Caco-2 (cell line): ENCODE measurements around the gene REEP3. TPM values are rescaled to one million over a fixed set of nuclear protein-coding genes. Genes with fewer than 3 reads are reported as not detected.
A peak's percentile ranks its signal among the peaks of the same experiment; 100 is the strongest.

Source experiments
- BruUV-seq: library from RNA; stranded (reverse); fragments of 400-500 nt; replicated peaks from 2 replicates; lab custom pipeline; 2021; lab: Mats Ljungman, UMichigan
- CTCF ChIA-PET: fragments of 300-600 bp; sonication (Branson Sonifier 250); formaldehyde crosslinking; loops from one replicate; lab custom pipeline; 2022; ENCODE audit warnings: antibody characterized with exemption; lab: Charles Lee
- POLR2A ChIA-PET: fragments of 300-600 bp; sonication (Branson Sonifier 250); formaldehyde crosslinking; loops from one replicate; lab custom pipeline; 2022; ENCODE audit warnings: antibody characterized with exemption; lab: Charles Lee
- DNase-seq, 2 experiments: peaks; one replicate each; pipeline versions ENCODE4 v3.0.0 to v3.0.0-alpha.2; 2020 to 2022
- H3K27me3 ChIP-seq: replicated peaks from 2 replicates; pipeline ENCODE4 v1.6.0; 2011; ENCODE audit warnings: low read length; ENCODE audit not compliant: control insufficient read depth, insufficient read depth
- H3K36me3 ChIP-seq: 2 replicates; pipeline ENCODE4 v1.5.1; 2011; ENCODE audit warnings: low read length; ENCODE audit not compliant: control insufficient read depth, insufficient read depth
- H3K4me1 ChIP-seq: fragments of 250-450 bp; sonication (Bioruptor Pico); 2 replicates; pipeline ENCODE4 v1.5.1; 2020; ENCODE audit warnings: mild to moderate bottlenecking
- H3K4me3 ChIP-seq: 2 replicates; pipeline ENCODE4 v1.5.1; 2011; ENCODE audit warnings: low read depth, mild to moderate bottlenecking, control low read depth, low read length
- H3K9me3 ChIP-seq: fragments of 250-450 bp; sonication (Bioruptor Pico); 2 replicates; pipeline ENCODE4 v1.5.1; 2020; ENCODE audit warnings: mild to moderate bottlenecking, moderate library complexity
- H3K27ac Mint-ChIP-seq: one replicate; pipeline ENCODE4 v1.8.0; 2022; ENCODE audit warnings: mixed read lengths; ENCODE audit not compliant: unreplicated experiment
- H3K27me3 Mint-ChIP-seq: one replicate; pipeline ENCODE4 v1.8.0; 2022; ENCODE audit warnings: mixed read lengths; ENCODE audit not compliant: insufficient read depth, unreplicated experiment
- H3K36me3 Mint-ChIP-seq: one replicate; pipeline ENCODE4 v1.8.0; 2022; ENCODE audit warnings: mild to moderate bottlenecking, mixed read lengths; ENCODE audit not compliant: insufficient read depth, unreplicated experiment
- H3K4me1 Mint-ChIP-seq: one replicate; pipeline ENCODE4 v1.8.0; 2022; ENCODE audit warnings: low read depth, mixed read lengths; ENCODE audit not compliant: unreplicated experiment
- H3K4me3 Mint-ChIP-seq: one replicate; pipeline ENCODE4 v1.8.0; 2022; ENCODE audit warnings: mild to moderate bottlenecking, moderate library complexity, mixed read lengths; ENCODE audit not compliant: unreplicated experiment
- H3K9me3 Mint-ChIP-seq: one replicate; pipeline ENCODE4 v1.8.0; 2022; ENCODE audit warnings: mixed read lengths; ENCODE audit not compliant: unreplicated experiment
- CTCF ChIP-seq, 2 experiments: fragments of 200-600 bp in 1 of 2; IDR thresholded peaks; 1 replicate in 1 of 2; 2 replicates in 1 of 2; pipeline versions ENCODE4 v1.5.1 to v1.8.0; 2011 to 2022; ENCODE audit warnings: antibody characterized with exemption in 1 of 2, control low read depth in 1 of 2, inconsistent platforms in 1 of 2, low read depth in 1 of 2, low read length in 1 of 2, mild to moderate bottlenecking in 1 of 2, moderate library complexity in 1 of 2; ENCODE audit not compliant: insufficient read depth in 1 of 2, severe bottlenecking in 1 of 2, unreplicated experiment in 1 of 2
- intact Hi-C: fragments of 100-400 bp; cut with micrococcal nuclease; formaldehyde crosslinking; loops from one replicate; pipeline ENCODE4 v1.10.0; 2022; ENCODE audit not compliant: unreplicated experiment
- total RNA-seq: library from RNA; stranded (reverse); gene quantifications from 2 replicates; pipeline ENCODE4 v1.2.3, GENCODE V29; 2022

REEP3 gene
- total RNA-seq, 1 experiment from 2014 or later: 66.4 TPM

GRCh38 chr10:63619426-63619825 is 98.2 kb downstream of the REEP3 start:
- no peaks in the 10 kb centered on the region for H3K9me3 ChIP-seq
- H3K4me1 ChIP-seq: peaks cover 6% of the 10 kb centered on the region
- POLR2A ChIA-PET: no interaction called here
- H3K4me3 ChIP-seq: no peak overlapping the region
- no peaks in the 10 kb centered on the region for H3K27me3 Mint-ChIP-seq
- peaks cover 15% of the 10 kb centered on the region for H3K4me1 Mint-ChIP-seq
- H3K36me3 Mint-ChIP-seq: peaks cover 22% of the 10 kb centered on the region
- H3K36me3 ChIP-seq: no peaks in the 10 kb centered on the region
- no peak for TF ChIP-seq CTCF (IDR thresholded peaks at IDR 0.05; ENCODE audit: insufficient read depth in 1 of 2, low read depth in 1 of 2, low read length in 1 of 2, severe bottlenecking in 1 of 2, unreplicated experiment in 1 of 2)
- DNase-seq: no peak
- no TSS peak for BruUV-seq
- no peaks in the 10 kb centered on the region for H3K27me3 ChIP-seq
- no peak overlapping the region for H3K4me3 Mint-ChIP-seq
- H3K9me3 Mint-ChIP-seq: no peaks in the 10 kb centered on the region
- intact Hi-C loops: no loop called here
- H3K27ac Mint-ChIP-seq: no peak overlapping the region
- CTCF ChIA-PET: interaction anchor here (0.5 kb wide), 1 partner anchor 21 kb away, joined by 5 read pairs; no protein-coding TSS in a partner anchor

GRCh38 chr10:63622097-63622496 is 100.9 kb downstream of the REEP3 start:
- no peaks in the 10 kb centered on the region for H3K27me3 ChIP-seq
- no peak for DNase-seq
- Mint-ChIP-seq H3K4me3 (no peak overlapping the region), H3K4me1 (peaks cover 15% of the 10 kb centered on the region), H3K9me3 (no peaks in the 10 kb centered on the region), H3K27ac (no peak overlapping the region), H3K36me3 (peaks cover 18% of the 10 kb centered on the region), H3K27me3 (no peaks in the 10 kb centered on the region)
- H3K36me3 ChIP-seq: no peaks in the 10 kb centered on the region
- intact Hi-C loops: no loop called here
- ChIA-PET POLR2A (interaction anchor here (0.7 kb wide), 1 partner anchor 9 kb away, joined by 3 read pairs; no protein-coding TSS in a partner anchor), CTCF (interaction anchor here (0.6 to 1.0 kb wide), 3 partner anchors 12 to 310 kb away, joined by 4 to 7 read pairs (median 4); no protein-coding TSS in a partner anchor)
- no peak for TF ChIP-seq CTCF (IDR thresholded peaks at IDR 0.05; ENCODE audit: insufficient read depth in 1 of 2, low read depth in 1 of 2, low read length in 1 of 2, severe bottlenecking in 1 of 2, unreplicated experiment in 1 of 2)
- no peaks in the 10 kb centered on the region for H3K9me3 ChIP-seq
- BruUV-seq: TSS peak; percentile 18
- H3K4me3 ChIP-seq: no peak overlapping the region
- peaks cover 6% of the 10 kb centered on the region for H3K4me1 ChIP-seq

- H3K36me3 ChIP-seq: no peaks in the 10 kb centered on the region
- Mint-ChIP-seq H3K27me3 (no peaks in the 10 kb centered on the region), H3K9me3 (no peaks in the 10 kb centered on the region), H3K36me3 (peaks cover 16% of the 10 kb centered on the region), H3K27ac (no peak overlapping the region), H3K4me3 (no peak overlapping the region), H3K4me1 (peaks cover 35% of the 10 kb centered on the region)
- no peak for DNase-seq
- no TSS peak for BruUV-seq
- ChIA-PET POLR2A (no interaction called here), CTCF (interaction anchor here (0.6 kb wide), 1 partner anchor 201 kb away, joined by 4 read pairs; no protein-coding TSS in a partner anchor)
- no peak for TF ChIP-seq CTCF (IDR thresholded peaks at IDR 0.05; ENCODE audit: insufficient read depth in 1 of 2, low read depth in 1 of 2, low read length in 1 of 2, severe bottlenecking in 1 of 2, unreplicated experiment in 1 of 2)
- no peaks in the 10 kb centered on the region for H3K9me3 ChIP-seq
- H3K27me3 ChIP-seq: no peaks in the 10 kb centered on the region
- peaks cover 23% of the 10 kb centered on the region for H3K4me1 ChIP-seq
- no peak overlapping the region for H3K4me3 ChIP-seq
- intact Hi-C loops: loop anchor here (5.0 kb wide), 2 partner anchors 257 to 312 kb away; no protein-coding TSS in a partner anchor
Observed at GRCh38 chr10:63624701-63625100, 103.5 kb downstream of the REEP3 start.
